GM23248 (cell line): ENCODE measurements around the gene ASB4. TPM values are rescaled to one million over a fixed set of nuclear protein-coding genes. Genes with fewer than 3 reads are reported as not detected.

ENCODE experiments used
- DNase-seq: peaks from one replicate; pipeline ENCODE4 v3.0.0-alpha.2; 2015
- H2AFZ ChIP-seq: fragments of 200-600 bp; sonication (generic); 2 replicates; pipeline ENCODE4 v1.6.1; 2016; ENCODE audit warnings: antibody characterized with exemption
- H3F3A ChIP-seq: fragments of 200-600 bp; sonication (generic); 2 replicates; pipeline ENCODE4 v1.6.1; 2016; ENCODE audit warnings: mild to moderate bottlenecking, antibody characterized with exemption, mixed run types; ENCODE audit not compliant: insufficient read depth
- H3K27ac ChIP-seq: fragments of 200-600 bp; sonication (generic); 2 replicates; pipeline ENCODE4 v1.5.1; 2016; ENCODE audit warnings: mild to moderate bottlenecking
- H3K27me3 ChIP-seq: fragments of 200-600 bp; sonication (generic); replicated peaks from 2 replicates; pipeline ENCODE4 v1.6.1; 2016; ENCODE audit warnings: mild to moderate bottlenecking; ENCODE audit not compliant: insufficient read depth
- H3K36me3 ChIP-seq: fragments of 200-600 bp; sonication (generic); 2 replicates; pipeline ENCODE4 v1.6.1; 2016; ENCODE audit warnings: low read depth, mild to moderate bottlenecking
- H3K4me1 ChIP-seq: fragments of 200-600 bp; sonication (generic); 2 replicates; pipeline ENCODE4 v1.6.1; 2016; ENCODE audit warnings: mild to moderate bottlenecking; ENCODE audit not compliant: insufficient read depth
- H3K4me2 ChIP-seq: fragments of 200-600 bp; sonication (generic); one replicate; pipeline ENCODE4 v1.6.1; 2016; ENCODE audit warnings: mild to moderate bottlenecking; ENCODE audit not compliant: unreplicated experiment
- H3K4me3 ChIP-seq: fragments of 200-600 bp; sonication (generic); 2 replicates; pipeline ENCODE4 v1.5.1; 2016; ENCODE audit warnings: mild to moderate bottlenecking
- H3K79me2 ChIP-seq: fragments of 200-600 bp; sonication (generic); 2 replicates; pipeline ENCODE4 v1.6.1; 2016; ENCODE audit warnings: mild to moderate bottlenecking; ENCODE audit not compliant: insufficient read depth
- H3K9ac ChIP-seq: fragments of 200-600 bp; sonication (generic); 2 replicates; pipeline ENCODE4 v1.6.1; 2016; ENCODE audit warnings: mild to moderate bottlenecking
- H3K9me2 ChIP-seq: fragments of 200-600 bp; sonication (generic); 2 replicates; pipeline ENCODE4 v1.6.1; 2016; ENCODE audit warnings: mixed run types, mild to moderate bottlenecking, moderate library complexity; ENCODE audit not compliant: insufficient read depth
- H3K9me3 ChIP-seq: fragments of 200-600 bp; sonication (generic); one replicate; pipeline ENCODE4 v1.6.1; 2017; ENCODE audit warnings: low read depth
- H4K20me1 ChIP-seq: fragments of 200-600 bp; sonication (generic); 2 replicates; pipeline ENCODE4 v1.6.0; 2016; ENCODE audit not compliant: insufficient read depth
- EZH2 ChIP-seq: fragments of 200-600 bp; sonication (generic); IDR thresholded peaks from 2 replicates; pipeline ENCODE4 v1.6.1; 2018; ENCODE audit warnings: antibody characterized with exemption, mild to moderate bottlenecking; ENCODE audit not compliant: insufficient read depth, poor library complexity, severe bottlenecking
- EZH2phosphoT487 ChIP-seq: fragments of 200-600 bp; sonication (generic); IDR thresholded peaks from 2 replicates; pipeline ENCODE4 v1.6.1; 2018; ENCODE audit warnings: antibody characterized with exemption, moderate library complexity, mild to moderate bottlenecking, low read depth; ENCODE audit not compliant: insufficient read depth
- WGBS, 2 experiments: methylation state at CpG; one replicate each; pipeline ENCODE4 v1.1.6; 2015 to 2017; ENCODE audit warnings: low lambda C conversion rate in 2 of 2, low coverage in 1 of 2; ENCODE audit errors: missing lambda C conversion rate in 2 of 2; 5-methylcytosine and 5-hydroxymethylcytosine counted together
- in situ Hi-C: fragments of 300-500 bp; cut with MboI; formaldehyde crosslinking; loops from 2 replicates; pipeline ENCODE4 v1.15.0; 2020
- polyA plus RNA-seq: library from polyadenylated mRNA; unstranded; fragments of >200 nt; fragmentation: Nextera tagmentation; extraction: Ambion mirVana; gene quantifications from 2 replicates; pipeline ENCODE4 v1.2.1, GENCODE V29; 2016
- total RNA-seq: library from RNA; depleted of rRNA; stranded (reverse); fragments of >200 nt; shearing (Covaris generic); gene quantifications from 2 replicates; pipeline ENCODE4 v1.2.3, GENCODE V29; 2014

Gene ASB4
- total and polyA plus RNA-seq, 2 experiments from 2014 or later: not detected

GRCh38 chr7:95536656-95537311, 51.0 kb downstream of the ASB4 start:
- Histone ChIP-seq H3F3A (no peaks in the 10 kb centered on the region), H3K9me2 (no peaks in the 10 kb centered on the region), H3K27ac (no peak overlapping the region), H3K79me2 (no peaks in the 10 kb centered on the region), H3K4me2 (no peak overlapping the region), H2AFZ (no peak overlapping the region), H4K20me1 (no peaks in the 10 kb centered on the region), H3K9ac (no peak overlapping the region), H3K4me1 (no peaks in the 10 kb centered on the region), H3K36me3 (no peaks in the 10 kb centered on the region), H3K4me3 (no peak overlapping the region), H3K27me3 (0 out of 2 replicates have a peak, but pooled peaks cover 7% of the 10 kb centered on the region), H3K9me3 (no peaks in the 10 kb centered on the region)
- in situ Hi-C loops: loop anchor here (25.0 kb wide), 1 partner anchor 326 kb away; no protein-coding TSS in a partner anchor
- DNase-seq: no peak
- no peak for TF ChIP-seq EZH2
- TF ChIP-seq EZH2phosphoT487: no peak
- WGBS, 2 experiments: 72 to 80% methylated on average over 2 of the region's 2 CpGs

- H3K9ac ChIP-seq: no peak overlapping the region
- no peak for DNase-seq
- no peaks in the 10 kb centered on the region for H3K79me2 ChIP-seq
- H3K9me3 ChIP-seq: no peaks in the 10 kb centered on the region
- no peaks in the 10 kb centered on the region for H4K20me1 ChIP-seq
- TF ChIP-seq EZH2phosphoT487 (no peak), EZH2 (no peak)
- H3K4me1 ChIP-seq: no peaks in the 10 kb centered on the region
- no peak overlapping the region for H2AFZ ChIP-seq
- no peak overlapping the region for H3K4me2 ChIP-seq
- no peaks in the 10 kb centered on the region for H3K36me3 ChIP-seq
- H3K27me3 ChIP-seq: 0 out of 2 replicates have a peak, but pooled peaks cover 7% of the 10 kb centered on the region
- in situ Hi-C loops: loop anchor here (25.0 kb wide), 1 partner anchor 325 kb away; no protein-coding TSS in a partner anchor
- no peak overlapping the region for H3K4me3 ChIP-seq
- no peaks in the 10 kb centered on the region for H3F3A ChIP-seq
- no peak overlapping the region for H3K27ac ChIP-seq
- WGBS, 2 experiments: 84 to 88% methylated on average over 2 of the region's 2 CpGs
- no peaks in the 10 kb centered on the region for H3K9me2 ChIP-seq
Measured at GRCh38 chr7:95537468-95537867, 51.7 kb downstream of the ASB4 start.

DNA sequence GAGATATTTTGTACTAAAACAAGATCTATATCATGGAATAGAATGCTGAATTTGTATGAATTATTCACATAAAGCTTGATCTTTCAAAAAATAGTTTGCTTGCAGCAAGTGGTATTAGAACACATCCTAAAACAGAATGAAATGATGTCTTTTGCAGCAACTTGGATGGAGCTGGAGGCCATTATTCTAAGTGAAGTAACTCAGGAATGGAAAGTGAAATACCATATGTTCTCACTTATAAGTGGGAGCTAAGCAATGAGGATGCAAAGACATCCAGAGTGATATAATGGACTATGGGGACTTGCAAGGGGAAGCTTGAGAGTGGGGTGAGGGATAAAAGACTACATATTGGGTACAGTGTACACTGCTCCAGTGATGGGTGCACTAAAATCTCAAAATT, 53.7 kb downstream of the ASB4 start:
- TF ChIP-seq EZH2: no peak
- no peak for TF ChIP-seq EZH2phosphoT487
- no peak overlapping the region for H3K4me2 ChIP-seq
- no peaks in the 10 kb centered on the region for H3K9me2 ChIP-seq
- H3K9me3 ChIP-seq: no peaks in the 10 kb centered on the region
- H3K36me3 ChIP-seq: no peaks in the 10 kb centered on the region
- no peak overlapping the region for H3K27ac ChIP-seq
- 0 out of 2 replicates have a peak, but pooled peaks cover 7% of the 10 kb centered on the region for H3K27me3 ChIP-seq
- H3K79me2 ChIP-seq: no peaks in the 10 kb centered on the region
- in situ Hi-C loops: loop anchor here (25.0 kb wide), 1 partner anchor 323 kb away; no protein-coding TSS in a partner anchor
- no peak overlapping the region for H2AFZ ChIP-seq
- H3K4me1 ChIP-seq: no peaks in the 10 kb centered on the region
- DNase-seq: no peak
- no peak overlapping the region for H3K4me3 ChIP-seq
- H4K20me1 ChIP-seq: no peaks in the 10 kb centered on the region
- no peaks in the 10 kb centered on the region for H3F3A ChIP-seq
- H3K9ac ChIP-seq: no peak overlapping the region

DNA sequence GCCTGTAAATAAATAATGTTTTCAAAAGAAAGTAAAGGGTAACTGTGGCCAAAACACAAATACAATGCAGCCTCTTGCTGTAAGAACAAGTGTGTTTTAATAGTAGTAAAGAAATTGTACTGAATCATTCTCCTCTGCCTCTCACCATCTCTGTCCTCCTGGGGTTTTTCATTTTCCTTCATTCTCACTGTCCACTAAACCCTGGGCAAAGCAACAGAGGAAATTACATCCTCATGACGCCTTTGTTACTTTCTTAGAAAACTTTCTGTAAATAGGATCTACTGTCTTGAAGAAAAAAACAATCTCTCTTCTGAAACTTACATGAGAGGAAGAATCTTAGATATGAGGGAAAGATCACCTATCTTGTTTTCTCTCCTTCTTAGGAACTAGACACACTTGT, 54.6 kb downstream of the ASB4 start:
- no peak overlapping the region for H2AFZ ChIP-seq
- 85 to 88% methylated on average over 1 of the region's 1 CpG for WGBS, 2 experiments
- no peaks in the 10 kb centered on the region for H3K79me2 ChIP-seq
- no peaks in the 10 kb centered on the region for H3K9me2 ChIP-seq
- H4K20me1 ChIP-seq: no peaks in the 10 kb centered on the region
- H3K27me3 ChIP-seq: 0 out of 2 replicates have a peak, but pooled peaks cover 7% of the 10 kb centered on the region
- no peak overlapping the region for H3K27ac ChIP-seq
- no peak for DNase-seq
- no peaks in the 10 kb centered on the region for H3K36me3 ChIP-seq
- no peak overlapping the region for H3K4me3 ChIP-seq
- in situ Hi-C loops: loop anchor here (5.0 to 25.0 kb wide), 2 partner anchors 142 to 322 kb away; no protein-coding TSS in a partner anchor
- no peak for TF ChIP-seq EZH2
- no peak for TF ChIP-seq EZH2phosphoT487
- H3F3A ChIP-seq: no peaks in the 10 kb centered on the region
- H3K9me3 ChIP-seq: no peaks in the 10 kb centered on the region
- H3K4me2 ChIP-seq: no peak overlapping the region
- no peak overlapping the region for H3K9ac ChIP-seq
- peaks cover under 1% of the 10 kb centered on the region for H3K4me1 ChIP-seq

DNA sequence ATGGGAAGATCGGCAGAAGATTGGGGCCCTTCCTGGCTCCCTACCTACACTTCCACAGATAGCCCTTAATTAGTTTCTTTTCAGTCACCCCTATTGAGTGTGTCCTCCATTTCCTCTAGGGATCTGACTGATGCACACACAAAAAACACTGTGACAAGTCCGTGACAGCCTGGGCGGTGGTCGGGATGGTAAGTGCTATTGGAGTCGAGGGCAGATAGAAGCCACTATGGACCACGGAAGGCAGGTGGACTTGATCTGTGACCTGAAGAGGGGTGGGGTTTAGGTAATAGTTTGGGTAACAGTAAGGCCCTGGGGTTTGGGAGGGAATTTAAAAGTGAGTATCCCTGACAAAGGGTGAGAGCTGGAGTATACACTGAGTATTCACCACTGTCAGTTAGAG, 57.6 kb downstream of the ASB4 start:
- no peak overlapping the region for H3K4me3 ChIP-seq
- no peaks in the 10 kb centered on the region for H3K9me3 ChIP-seq
- no peak for TF ChIP-seq EZH2
- TF ChIP-seq EZH2phosphoT487: no peak
- H4K20me1 ChIP-seq: no peaks in the 10 kb centered on the region
- peaks cover 5% of the 10 kb centered on the region for H3K4me1 ChIP-seq
- DNase-seq: no peak
- 72 to 76% methylated on average over 6 of the region's 6 CpGs for WGBS, 2 experiments
- no peaks in the 10 kb centered on the region for H3K27me3 ChIP-seq
- H3F3A ChIP-seq: no peaks in the 10 kb centered on the region
- no peaks in the 10 kb centered on the region for H3K36me3 ChIP-seq
- no peak overlapping the region for H3K4me2 ChIP-seq
- in situ Hi-C loops: loop anchor here (5.0 to 25.0 kb wide), 2 partner anchors 139 to 319 kb away; no protein-coding TSS in a partner anchor
- no peak overlapping the region for H3K9ac ChIP-seq
- H2AFZ ChIP-seq: no peak overlapping the region
- H3K79me2 ChIP-seq: no peaks in the 10 kb centered on the region
- H3K27ac ChIP-seq: no peak overlapping the region
- H3K9me2 ChIP-seq: no peaks in the 10 kb centered on the region
